Stomach (tissue), 4 donors: ENCODE data around the gene MAB21L2.

Experiments used
- CTCF ChIP-seq, 7 experiments: fragments of 450-650 bp in 4 of 7; fragments of 200-600 bp in 3 of 7; sonication (generic) in 3 of 7; IDR thresholded peaks; one replicate each; pipeline ENCODE4 v1.5.1; 2016 to 2019; ENCODE audit warnings: antibody characterized with exemption in 7 of 7, control low read depth in 2 of 7, mild to moderate bottlenecking in 1 of 7
- POLR2A ChIP-seq, 4 donors: fragments of 450-650 bp; IDR thresholded peaks; one replicate each; pipeline ENCODE4 v1.6.1; 2016; ENCODE audit warnings: antibody characterized with exemption in 4 of 4, control low read depth in 2 of 4, mild to moderate bottlenecking in 1 of 4, moderate library complexity in 1 of 4
- POLR2AphosphoS5 ChIP-seq, 3 donors: sonication (generic); formaldehyde crosslinking; IDR thresholded peaks; one replicate each; pipeline ENCODE4 v1.6.1; 2016; ENCODE audit warnings: antibody characterized with exemption in 3 of 3

DNA sequence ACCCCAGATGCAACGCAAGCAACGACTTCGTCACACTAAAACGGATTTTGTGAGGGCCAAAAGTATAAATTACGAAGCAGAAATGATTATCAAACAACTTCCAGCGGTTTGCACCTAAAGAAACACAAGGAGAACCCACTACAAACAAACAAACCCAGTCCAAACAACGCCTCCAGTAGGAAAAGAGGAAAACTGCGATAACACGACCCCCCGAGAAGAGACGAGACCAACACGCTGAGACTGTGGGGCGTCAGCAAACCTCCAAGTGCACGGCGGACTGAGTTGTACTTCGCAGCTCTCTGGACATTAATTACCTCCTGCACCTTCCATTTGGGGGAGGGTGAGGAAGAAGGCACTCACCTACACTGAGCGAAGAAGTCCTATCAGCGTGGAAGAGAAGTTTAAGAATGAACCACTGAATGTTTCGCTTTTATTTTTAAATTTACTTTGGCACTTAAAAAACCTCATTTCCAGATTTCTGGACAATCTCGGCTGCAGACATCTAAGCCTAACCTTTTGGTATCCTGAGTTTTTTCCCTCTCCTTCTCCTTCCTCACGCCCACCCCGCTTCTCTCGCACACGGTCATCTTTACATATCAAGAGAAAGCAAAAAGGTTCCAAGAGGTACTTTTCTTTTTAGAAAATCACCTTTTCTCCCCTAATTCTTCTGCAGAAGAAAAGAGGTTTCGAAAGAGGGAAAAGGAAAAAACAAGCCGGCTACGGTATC lies at the start of gene MAB21L2:
- no peak for TF ChIP-seq POLR2A (IDR thresholded peaks at IDR 0.05)
- no peak for TF ChIP-seq CTCF (IDR thresholded peaks at IDR 0.05)
- TF ChIP-seq POLR2AphosphoS5 (IDR thresholded peaks at IDR 0.05) = no peak
